Lung (tissue), 12 donors: Measurements from ENCODE around the gene POLL. TPM values are rescaled to one million over a fixed set of nuclear protein-coding genes. Genes with fewer than 3 reads are reported as not detected.

Experiments
- ATAC-seq: fragments of 200-7000 bp; cut with Tn5 transposase; one replicate; pipeline ENCODE4 v1.9.1; 2020; ENCODE audit warnings: moderate number of reproducible peaks; ENCODE audit not compliant: insufficient read depth, low FRiP score
- DNase-seq, 3 donors: peaks; one replicate each; pipeline ENCODE4 v3.0.0-alpha.2; 2013 to 2017
- H3K27ac ChIP-seq, 2 donors: one replicate each; pipeline ENCODE4 v1.5.1; 2013; ENCODE audit warnings: mild to moderate bottlenecking in 2 of 2, moderate library complexity in 2 of 2, control low read depth in 1 of 2, inconsistent platforms in 1 of 2, low read depth in 1 of 2, low read length in 1 of 2
- H3K27me3 ChIP-seq, 3 donors: one replicate each; pipeline ENCODE4 v1.5.1; 2013; ENCODE audit warnings: low read length in 2 of 3; ENCODE audit not compliant: control insufficient read depth in 3 of 3, insufficient read depth in 3 of 3
- H3K36me3 ChIP-seq, 4 donors: one replicate each; pipeline ENCODE4 v1.5.1; 2013; ENCODE audit warnings: low read length in 4 of 4, mild to moderate bottlenecking in 1 of 4, moderate library complexity in 1 of 4; ENCODE audit not compliant: control insufficient read depth in 4 of 4, insufficient read depth in 4 of 4
- H3K4me1 ChIP-seq, 5 donors: one replicate each; pipeline ENCODE4 v1.5.1; 2013; ENCODE audit warnings: low read length in 5 of 5, mild to moderate bottlenecking in 2 of 5, moderate library complexity in 1 of 5; ENCODE audit not compliant: control insufficient read depth in 5 of 5, insufficient read depth in 5 of 5
- H3K4me3 ChIP-seq: one replicate; pipeline ENCODE4 v1.5.1; 2013; ENCODE audit warnings: mild to moderate bottlenecking, control low read depth, moderate library complexity
- H3K9ac ChIP-seq, 2 donors: one replicate each; pipeline ENCODE4 v1.5.1; 2013; ENCODE audit warnings: low read length in 2 of 2, control low read depth in 1 of 2; ENCODE audit not compliant: insufficient read depth in 1 of 2
- H3K9me3 ChIP-seq, 4 donors: one replicate each; pipeline ENCODE4 v1.5.1; 2013; ENCODE audit warnings: low read length in 3 of 4, mild to moderate bottlenecking in 1 of 4, moderate library complexity in 1 of 4; ENCODE audit not compliant: control insufficient read depth in 4 of 4, insufficient read depth in 3 of 4
- CTCF ChIP-seq: IDR thresholded peaks from 2 replicates; pipeline ENCODE4 v1.5.1; 2012; ENCODE audit warnings: mild to moderate bottlenecking; ENCODE audit errors: control extremely low read depth, extremely low read depth
- WGBS, 2 donors: extraction: QIAGEN DNeasy Blood & Tissue Kit; methylation state at CpG; one replicate each; pipeline ENCODE4 v1.1.7; 2013; 5-methylcytosine and 5-hydroxymethylcytosine counted together
- polyA plus RNA-seq, 2 donors: library from polyadenylated mRNA; stranded (reverse); fragments of 200-250 nt; gene quantifications; one replicate each; pipeline ENCODE4 v1.2.1, GENCODE V29; 2013
- total RNA-seq, 2 donors: library from RNA; depleted of rRNA in 1 of 2; stranded (reverse); fragments of >200 nt in 1 of 2; gene quantifications; one replicate each; pipeline ENCODE4 v1.2.1, GENCODE V29; 2014 to 2021
- donor health status: control.
- donor health status: control.
- donor health status: Bipolar disorder and iron deficiency.
- donor health status: healthy.
- donor health status: DM: yes; HTN: yes; CAD: no.

POLL gene
- total and polyA plus RNA-seq, 4 donors, result 16.6 to 26.9 (median 25.0) TPM

- no peaks in the 10 kb centered on the region for H3K4me1 ChIP-seq
- no peak overlapping the region for H3K27ac ChIP-seq
- peaks cover under 1 to 18% (median 10%) of the 10 kb centered on the region in 4 donors for H3K36me3 ChIP-seq
- H3K9ac ChIP-seq, result no peak overlapping the region
- ATAC-seq, result no peak
- no peaks in the 10 kb centered on the region for H3K27me3 ChIP-seq
- H3K4me3 ChIP-seq, result no peak overlapping the region
- TF ChIP-seq CTCF, result no peak
- DNase-seq, result no peak
- H3K9me3 ChIP-seq, result peaks cover 0 to 2% (median 0%) of the 10 kb centered on the region in 4 donors
- 97% methylated on average over 2 of the region's 2 CpGs for WGBS, 2 donors
Observed at GRCh38 chr10:101557541-101557940, 30.5 kb downstream of the POLL start.

GRCh38 chr10:101552442-101552841 lies 35.6 kb downstream of the POLL start:
- TF ChIP-seq CTCF, result no peak
- WGBS, 2 donors, result 99 to 100% methylated on average over 3 of the region's 3 CpGs

GRCh38 chr10:101550965-101551364 lies 37.1 kb downstream of the POLL start:
- ATAC-seq (no peak), DNase-seq (no peak)
- TF ChIP-seq CTCF, result no peak
- 87 to 89% methylated on average over 2 of the region's 2 CpGs for WGBS, 2 donors
- Histone ChIP-seq H3K9me3 (peaks cover 0 to 2% (median 0%) of the 10 kb centered on the region in 4 donors), H3K4me3 (no peak overlapping the region), H3K27me3 (no peaks in the 10 kb centered on the region), H3K27ac (no peak overlapping the region), H3K4me1 (peaks cover 0 to 2% (median 0%) of the 10 kb centered on the region in 5 donors), H3K36me3 (peaks cover 4 to 31% (median 14%) of the 10 kb centered on the region in 4 donors), H3K9ac (no peak overlapping the region)

More at GRCh38 chr10:101552442-101552841, 35.6 kb downstream of the POLL start:
- no peak overlapping the region for H3K9ac ChIP-seq
- H3K36me3 ChIP-seq, result peaks cover 4 to 31% (median 14%) of the 10 kb centered on the region in 4 donors
- H3K27me3 ChIP-seq, result no peaks in the 10 kb centered on the region
- H3K9me3 ChIP-seq, result peaks cover 0 to 2% (median 0%) of the 10 kb centered on the region in 4 donors
- peaks cover 0 to 2% (median 0%) of the 10 kb centered on the region in 5 donors for H3K4me1 ChIP-seq
- H3K4me3 ChIP-seq, result no peak overlapping the region
- no peak overlapping the region for H3K27ac ChIP-seq
- no peak for DNase-seq
- ATAC-seq, result no peak

GRCh38 chr10:101545898-101546297 lies 42.2 kb downstream of the POLL start:
- ATAC-seq (no peak), DNase-seq (no peak)
- Histone ChIP-seq H3K36me3 (peaks cover 0 to 5% (median 2%) of the 10 kb centered on the region in 4 donors), H3K4me1 (peaks cover 0 to 2% (median 0%) of the 10 kb centered on the region in 5 donors), H3K27ac (no peak overlapping the region), H3K27me3 (no peaks in the 10 kb centered on the region), H3K9ac (no peak overlapping the region), H3K4me3 (no peak overlapping the region), H3K9me3 (no peaks in the 10 kb centered on the region)
- no peak for TF ChIP-seq CTCF
